BE2C (cell line): ENCODE measurements around the gene OR6B1.

Experiments used
- DNase-seq: peaks from one replicate; pipeline ENCODE4 v3.0.0-alpha.2; 2020
- H3K27me3 ChIP-seq: fragments of 250-450 bp; sonication (Bioruptor Pico); 2 replicates; pipeline ENCODE4 v1.5.1; 2020; ENCODE audit warnings: mild to moderate bottlenecking
- H3K36me3 ChIP-seq: fragments of 250-450 bp; sonication (Bioruptor Pico); 2 replicates; pipeline ENCODE4 v1.5.1; 2020; ENCODE audit warnings: mild to moderate bottlenecking
- H3K4me1 ChIP-seq: fragments of 250-450 bp; sonication (Bioruptor Pico); 2 replicates; pipeline ENCODE4 v1.5.1; 2020
- H3K4me3 ChIP-seq: 2 replicates; pipeline ENCODE4 v1.5.1; 2011; ENCODE audit warnings: low read depth, low read length
- H3K9me3 ChIP-seq: fragments of 250-450 bp; sonication (Bioruptor Pico); 2 replicates; pipeline ENCODE4 v1.5.1; 2020
- CTCF ChIP-seq: IDR thresholded peaks from 2 replicates; pipeline ENCODE4 v1.5.1; 2012; ENCODE audit warnings: mild to moderate bottlenecking, low read depth, low read length

OR6B1 gene

GRCh38 chr7:143992670-143993069, 7.5 kb upstream of the OR6B1 start:
- Histone ChIP-seq H3K27me3 (no peaks in the 10 kb centered on the region), H3K36me3 (no peaks in the 10 kb centered on the region), H3K4me1 (no peaks in the 10 kb centered on the region), H3K9me3 (no peaks in the 10 kb centered on the region), H3K4me3 (no peak overlapping the region)
- no peak for DNase-seq
- TF ChIP-seq CTCF, result no peak

- Histone ChIP-seq H3K4me3 (no peak overlapping the region), H3K4me1 (no peaks in the 10 kb centered on the region), H3K9me3 (no peaks in the 10 kb centered on the region), H3K27me3 (no peaks in the 10 kb centered on the region), H3K36me3 (no peaks in the 10 kb centered on the region)
- no peak for TF ChIP-seq CTCF
- DNase-seq, result no peak
Measured at GRCh38 chr7:143993924-143994323, 6.2 kb upstream of the OR6B1 start.

- no peaks in the 10 kb centered on the region for H3K36me3 ChIP-seq
- DNase-seq, result no peak
- no peak overlapping the region for H3K4me3 ChIP-seq
- H3K27me3 ChIP-seq, result no peaks in the 10 kb centered on the region
- no peaks in the 10 kb centered on the region for H3K9me3 ChIP-seq
- TF ChIP-seq CTCF, result no peak
- no peaks in the 10 kb centered on the region for H3K4me1 ChIP-seq
Measured at GRCh38 chr7:144001543-144001942, 1.4 kb downstream of the OR6B1 start.

- Histone ChIP-seq H3K36me3 (no peaks in the 10 kb centered on the region), H3K27me3 (no peaks in the 10 kb centered on the region), H3K9me3 (no peaks in the 10 kb centered on the region), H3K4me1 (no peaks in the 10 kb centered on the region), H3K4me3 (no peak overlapping the region)
- TF ChIP-seq CTCF, result no peak
- no peak for DNase-seq
Measured at GRCh38 chr7:144004703-144005102, 4.6 kb downstream of the OR6B1 start.

- Histone ChIP-seq H3K4me1 (no peaks in the 10 kb centered on the region), H3K36me3 (no peaks in the 10 kb centered on the region), H3K4me3 (no peak overlapping the region), H3K9me3 (no peaks in the 10 kb centered on the region), H3K27me3 (no peaks in the 10 kb centered on the region)
- TF ChIP-seq CTCF, result no peak
- no peak for DNase-seq
Measured at GRCh38 chr7:144006029-144006691, 6.0 kb downstream of the OR6B1 start.

- no peak for DNase-seq
- Histone ChIP-seq H3K36me3 (no peaks in the 10 kb centered on the region), H3K4me3 (no peak overlapping the region), H3K4me1 (no peaks in the 10 kb centered on the region), H3K9me3 (no peaks in the 10 kb centered on the region), H3K27me3 (no peaks in the 10 kb centered on the region)
- no peak for TF ChIP-seq CTCF
Measured at GRCh38 chr7:144006692-144007042, 6.5 kb downstream of the OR6B1 start.
